ENCODE data around the gene SMOC1. TPM values are rescaled to one million over a fixed set of nuclear protein-coding genes. Genes with fewer than 3 reads are reported as not detected.

The SMOC1 gene
- total RNA-seq, 1 donor from 2014 or later: 3.1 TPM

Other genes starting within 250 kb of the SMOC1 start
- 77.2 TPM for gene SRSF5, start 112.3 kb upstream of the SMOC1 start, total RNA-seq
- not detected for gene SLC10A1, start 82.2 kb upstream of the SMOC1 start, total RNA-seq

Data from skeletal muscle tissue (tissue), 1 donor.